Caco-2 (cell line): ENCODE measurements around the gene KIAA1755. TPM values are rescaled to one million over a fixed set of nuclear protein-coding genes. Genes with fewer than 3 reads are reported as not detected.

Experiments
- BruUV-seq: library from RNA; stranded (reverse); fragments of 400-500 nt; replicated peaks from 2 replicates; lab custom pipeline; 2021; lab: Mats Ljungman, UMichigan
- CTCF ChIA-PET: fragments of 300-600 bp; sonication (Branson Sonifier 250); formaldehyde crosslinking; loops from one replicate; lab custom pipeline; 2022; ENCODE audit warnings: antibody characterized with exemption; lab: Charles Lee
- POLR2A ChIA-PET: fragments of 300-600 bp; sonication (Branson Sonifier 250); formaldehyde crosslinking; loops from one replicate; lab custom pipeline; 2022; ENCODE audit warnings: antibody characterized with exemption; lab: Charles Lee
- DNase-seq, 2 experiments: peaks; one replicate each; pipeline versions ENCODE4 v3.0.0 to v3.0.0-alpha.2; 2020 to 2022
- H3K27me3 ChIP-seq: replicated peaks from 2 replicates; pipeline ENCODE4 v1.6.0; 2011; ENCODE audit warnings: low read length; ENCODE audit not compliant: control insufficient read depth, insufficient read depth
- H3K36me3 ChIP-seq: 2 replicates; pipeline ENCODE4 v1.5.1; 2011; ENCODE audit warnings: low read length; ENCODE audit not compliant: control insufficient read depth, insufficient read depth
- H3K4me1 ChIP-seq: fragments of 250-450 bp; sonication (Bioruptor Pico); 2 replicates; pipeline ENCODE4 v1.5.1; 2020; ENCODE audit warnings: mild to moderate bottlenecking
- H3K4me3 ChIP-seq: 2 replicates; pipeline ENCODE4 v1.5.1; 2011; ENCODE audit warnings: low read depth, mild to moderate bottlenecking, control low read depth, low read length
- H3K9me3 ChIP-seq: fragments of 250-450 bp; sonication (Bioruptor Pico); 2 replicates; pipeline ENCODE4 v1.5.1; 2020; ENCODE audit warnings: mild to moderate bottlenecking, moderate library complexity
- H3K27ac Mint-ChIP-seq: one replicate; pipeline ENCODE4 v1.8.0; 2022; ENCODE audit warnings: mixed read lengths; ENCODE audit not compliant: unreplicated experiment
- H3K27me3 Mint-ChIP-seq: one replicate; pipeline ENCODE4 v1.8.0; 2022; ENCODE audit warnings: mixed read lengths; ENCODE audit not compliant: insufficient read depth, unreplicated experiment
- H3K36me3 Mint-ChIP-seq: one replicate; pipeline ENCODE4 v1.8.0; 2022; ENCODE audit warnings: mild to moderate bottlenecking, mixed read lengths; ENCODE audit not compliant: insufficient read depth, unreplicated experiment
- H3K4me1 Mint-ChIP-seq: one replicate; pipeline ENCODE4 v1.8.0; 2022; ENCODE audit warnings: low read depth, mixed read lengths; ENCODE audit not compliant: unreplicated experiment
- H3K4me3 Mint-ChIP-seq: one replicate; pipeline ENCODE4 v1.8.0; 2022; ENCODE audit warnings: mild to moderate bottlenecking, moderate library complexity, mixed read lengths; ENCODE audit not compliant: unreplicated experiment
- H3K9me3 Mint-ChIP-seq: one replicate; pipeline ENCODE4 v1.8.0; 2022; ENCODE audit warnings: mixed read lengths; ENCODE audit not compliant: unreplicated experiment
- intact Hi-C: fragments of 100-400 bp; cut with micrococcal nuclease; formaldehyde crosslinking; loops from one replicate; pipeline ENCODE4 v1.10.0; 2022; ENCODE audit not compliant: unreplicated experiment
- total RNA-seq: library from RNA; stranded (reverse); gene quantifications from 2 replicates; pipeline ENCODE4 v1.2.3, GENCODE V29; 2022
- TF ChIP-seq, protein P1 (sequence below), 2 experiments: fragments of 200-600 bp in 1 of 2; IDR thresholded peaks; 1 replicate in 1 of 2; 2 replicates in 1 of 2; pipeline versions ENCODE4 v1.5.1 to v1.8.0; 2011 to 2022; ENCODE audit warnings: antibody characterized with exemption in 1 of 2, control low read depth in 1 of 2, inconsistent platforms in 1 of 2, low read depth in 1 of 2, low read length in 1 of 2, mild to moderate bottlenecking in 1 of 2, moderate library complexity in 1 of 2; ENCODE audit not compliant: insufficient read depth in 1 of 2, severe bottlenecking in 1 of 2, unreplicated experiment in 1 of 2

KIAA1755 gene
- total RNA-seq, 1 experiment from 2014 or later: 0.20 TPM

DNA sequence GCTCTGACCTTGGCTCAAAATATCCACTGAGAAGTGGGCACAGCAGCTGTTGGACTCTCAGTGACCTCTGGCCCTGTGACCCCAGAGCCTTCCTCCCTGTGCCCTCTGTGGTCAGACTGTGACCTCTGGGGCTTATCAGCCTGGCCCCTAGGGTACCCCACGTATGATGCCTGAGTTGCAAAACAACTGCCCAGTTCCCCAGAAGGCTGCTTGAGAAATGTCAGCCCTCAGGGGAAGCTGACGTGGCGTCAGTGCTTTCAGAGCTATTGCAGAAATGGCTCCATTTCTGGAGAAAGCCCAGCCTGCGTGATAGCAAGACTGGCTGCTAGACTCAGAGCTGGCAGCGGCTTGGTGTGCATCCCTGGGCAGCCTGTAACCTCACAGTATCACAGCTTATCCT, 63.9 kb downstream of the KIAA1755 start:
- Histone ChIP-seq H3K36me3 (no peaks in the 10 kb centered on the region), H3K4me3 (no peak overlapping the region), H3K9me3 (no peaks in the 10 kb centered on the region), H3K27me3 (no peaks in the 10 kb centered on the region), H3K4me1 (peaks cover 10% of the 10 kb centered on the region; the same call in 1 of the 2 replicates)
- no peak overlapping the region for H3K27ac Mint-ChIP-seq
- ChIA-PET CTCF (interaction anchor here (0.8 to 1.9 kb wide), 4 partner anchors 24 to 212 kb away, joined by 4 to 11 read pairs (median 6); no protein-coding TSS in a partner anchor), POLR2A (no interaction called here)
- H3K4me3 Mint-ChIP-seq: no peak overlapping the region
- TF ChIP-seq, protein P1, sequence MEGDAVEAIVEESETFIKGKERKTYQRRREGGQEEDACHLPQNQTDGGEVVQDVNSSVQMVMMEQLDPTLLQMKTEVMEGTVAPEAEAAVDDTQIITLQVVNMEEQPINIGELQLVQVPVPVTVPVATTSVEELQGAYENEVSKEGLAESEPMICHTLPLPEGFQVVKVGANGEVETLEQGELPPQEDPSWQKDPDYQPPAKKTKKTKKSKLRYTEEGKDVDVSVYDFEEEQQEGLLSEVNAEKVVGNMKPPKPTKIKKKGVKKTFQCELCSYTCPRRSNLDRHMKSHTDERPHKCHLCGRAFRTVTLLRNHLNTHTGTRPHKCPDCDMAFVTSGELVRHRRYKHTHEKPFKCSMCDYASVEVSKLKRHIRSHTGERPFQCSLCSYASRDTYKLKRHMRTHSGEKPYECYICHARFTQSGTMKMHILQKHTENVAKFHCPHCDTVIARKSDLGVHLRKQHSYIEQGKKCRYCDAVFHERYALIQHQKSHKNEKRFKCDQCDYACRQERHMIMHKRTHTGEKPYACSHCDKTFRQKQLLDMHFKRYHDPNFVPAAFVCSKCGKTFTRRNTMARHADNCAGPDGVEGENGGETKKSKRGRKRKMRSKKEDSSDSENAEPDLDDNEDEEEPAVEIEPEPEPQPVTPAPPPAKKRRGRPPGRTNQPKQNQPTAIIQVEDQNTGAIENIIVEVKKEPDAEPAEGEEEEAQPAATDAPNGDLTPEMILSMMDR (IDR thresholded peaks at IDR 0.05; ENCODE audit: insufficient read depth in 1 of 2, low read depth in 1 of 2, low read length in 1 of 2, severe bottlenecking in 1 of 2, unreplicated experiment in 1 of 2): no peak
- peaks cover 10% of the 10 kb centered on the region for H3K9me3 Mint-ChIP-seq
- BruUV-seq: no TSS peak
- intact Hi-C loops: no loop called here
- H3K36me3 Mint-ChIP-seq: no peaks in the 10 kb centered on the region
- H3K27me3 Mint-ChIP-seq: no peaks in the 10 kb centered on the region
- peak in 1 of 2 experiments; percentile 50 for DNase-seq
- peaks cover 2% of the 10 kb centered on the region for H3K4me1 Mint-ChIP-seq

DNA sequence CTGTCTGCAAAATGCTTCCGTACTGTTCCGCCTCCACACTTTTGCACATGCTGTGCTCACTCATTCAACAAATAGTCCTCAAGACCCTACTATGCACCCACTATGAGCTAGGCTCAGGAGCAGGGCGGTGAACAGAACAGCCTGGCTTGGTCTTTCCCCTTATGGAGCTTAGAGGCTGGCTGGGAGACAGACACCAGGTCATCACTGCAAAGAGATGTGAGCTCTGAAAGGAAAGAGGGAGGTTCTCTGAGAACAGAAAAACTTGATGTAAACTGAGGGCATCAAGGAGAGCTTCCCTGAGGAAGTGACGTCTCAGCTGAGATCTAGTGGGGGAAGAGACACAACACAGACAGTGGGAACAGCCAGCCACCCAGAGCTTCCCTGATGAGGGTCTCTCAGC, 64.5 kb downstream of the KIAA1755 start:
- Mint-ChIP-seq H3K4me1 (peaks cover 7% of the 10 kb centered on the region), H3K9me3 (peaks cover 10% of the 10 kb centered on the region), H3K27me3 (no peaks in the 10 kb centered on the region), H3K27ac (no peak overlapping the region), H3K4me3 (no peak overlapping the region), H3K36me3 (no peaks in the 10 kb centered on the region)
- DNase-seq: no peak
- BruUV-seq: no TSS peak
- no peak overlapping the region for H3K4me3 ChIP-seq
- ChIA-PET POLR2A (no interaction called here), CTCF (interaction anchor here (0.5 to 1.9 kb wide), 5 partner anchors 25 to 212 kb away, joined by 4 to 11 read pairs (median 6); no protein-coding TSS in a partner anchor)
- no peaks in the 10 kb centered on the region for H3K27me3 ChIP-seq
- H3K36me3 ChIP-seq: no peaks in the 10 kb centered on the region
- TF ChIP-seq, protein P1 (IDR thresholded peaks at IDR 0.05; ENCODE audit: insufficient read depth in 1 of 2, low read depth in 1 of 2, low read length in 1 of 2, severe bottlenecking in 1 of 2, unreplicated experiment in 1 of 2): no peak
- peaks cover 12% of the 10 kb centered on the region; the same call in 1 of the 2 replicates for H3K4me1 ChIP-seq
- intact Hi-C loops: no loop called here
- H3K9me3 ChIP-seq: no peaks in the 10 kb centered on the region

- no TSS peak for BruUV-seq
- Mint-ChIP-seq H3K9me3 (peaks cover 10% of the 10 kb centered on the region), H3K27ac (no peak overlapping the region), H3K27me3 (no peaks in the 10 kb centered on the region), H3K4me3 (no peak overlapping the region), H3K36me3 (no peaks in the 10 kb centered on the region), H3K4me1 (peaks cover 7% of the 10 kb centered on the region)
- DNase-seq: no peak
- CTCF ChIA-PET: interaction anchor here (1.0 to 1.9 kb wide), 3 partner anchors 25 to 213 kb away, joined by 6 to 11 read pairs (median 6); no protein-coding TSS in a partner anchor
- H3K9me3 ChIP-seq: no peaks in the 10 kb centered on the region
- TF ChIP-seq, protein P1 (IDR thresholded peaks at IDR 0.05; ENCODE audit: insufficient read depth in 1 of 2, low read depth in 1 of 2, low read length in 1 of 2, severe bottlenecking in 1 of 2, unreplicated experiment in 1 of 2): no peak
- POLR2A ChIA-PET: no interaction called here
- no peaks in the 10 kb centered on the region for H3K27me3 ChIP-seq
- H3K36me3 ChIP-seq: no peaks in the 10 kb centered on the region
- H3K4me1 ChIP-seq: peaks cover 12% of the 10 kb centered on the region; the same call in 1 of the 2 replicates
- no peak overlapping the region for H3K4me3 ChIP-seq
- intact Hi-C loops: no loop called here
Measured at GRCh38 chr20:38195521-38195920, 65.0 kb downstream of the KIAA1755 start.
